Skeletal muscle satellite cell (primary cell): ENCODE measurements around the gene IL10.
"Not testable (repeated sequence)": the region's sequence is repeated elsewhere in the genome, so short reads cannot be mapped to it uniquely, and the experiment has no call there.

ENCODE experiments used
- H3K27me3 ChIP-seq: 2 replicates; pipeline ENCODE4 v1.7.0; 2013; ENCODE audit warnings: low read length; ENCODE audit not compliant: control insufficient read depth, insufficient read depth
- H3K36me3 ChIP-seq: 2 replicates; pipeline ENCODE4 v1.7.0; 2013; ENCODE audit warnings: mild to moderate bottlenecking, control low read depth, low read length; ENCODE audit not compliant: insufficient read depth
- H3K4me1 ChIP-seq: 2 replicates; pipeline ENCODE4 v1.7.0; 2013; ENCODE audit warnings: low read length; ENCODE audit not compliant: control insufficient read depth, insufficient read depth
- H3K4me2 ChIP-seq: 2 replicates; pipeline ENCODE4 v1.7.0; 2013; ENCODE audit warnings: mild to moderate bottlenecking, low read length
- H3K4me3 ChIP-seq: 2 replicates; pipeline ENCODE4 v1.7.0; 2013; ENCODE audit warnings: low read length
- H3K9ac ChIP-seq: 2 replicates; pipeline ENCODE4 v1.7.0; 2013; ENCODE audit warnings: mild to moderate bottlenecking, low read depth, low read length, moderate library complexity
- H3K9me3 ChIP-seq: replicated peaks from 2 replicates; pipeline ENCODE4 v1.7.0; 2013; ENCODE audit warnings: mild to moderate bottlenecking, control low read depth, low read length

IL10 gene

DNA sequence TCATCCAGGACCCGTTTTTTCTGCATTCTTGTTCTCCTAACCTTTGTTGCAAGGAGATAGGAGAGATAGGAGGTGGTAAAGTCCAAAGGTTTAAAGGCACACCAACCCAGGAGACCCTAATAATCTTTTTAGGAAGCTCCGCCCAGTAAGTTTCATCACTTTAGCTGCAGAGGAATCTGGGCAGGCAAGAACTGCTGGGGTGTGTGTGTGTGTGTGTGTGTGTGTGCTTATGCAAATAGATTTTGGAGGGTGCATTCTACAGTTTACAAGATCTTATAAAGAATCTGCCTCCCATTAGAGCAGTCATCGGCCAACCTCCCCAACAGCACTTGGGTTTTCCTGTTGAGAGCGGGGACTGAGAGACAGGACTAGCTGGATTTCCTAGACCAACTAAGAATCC, 3.9 kb upstream of the IL10 start:
- Histone ChIP-seq H3K27me3 (peaks cover 38% of the 10 kb centered on the region), H3K4me3 (no peak overlapping the region), H3K36me3 (no peaks in the 10 kb centered on the region), H3K4me1 (no peaks in the 10 kb centered on the region), H3K9me3 (no peaks in the 10 kb centered on the region), H3K4me2 (no peak overlapping the region), H3K9ac (no peak overlapping the region)

DNA sequence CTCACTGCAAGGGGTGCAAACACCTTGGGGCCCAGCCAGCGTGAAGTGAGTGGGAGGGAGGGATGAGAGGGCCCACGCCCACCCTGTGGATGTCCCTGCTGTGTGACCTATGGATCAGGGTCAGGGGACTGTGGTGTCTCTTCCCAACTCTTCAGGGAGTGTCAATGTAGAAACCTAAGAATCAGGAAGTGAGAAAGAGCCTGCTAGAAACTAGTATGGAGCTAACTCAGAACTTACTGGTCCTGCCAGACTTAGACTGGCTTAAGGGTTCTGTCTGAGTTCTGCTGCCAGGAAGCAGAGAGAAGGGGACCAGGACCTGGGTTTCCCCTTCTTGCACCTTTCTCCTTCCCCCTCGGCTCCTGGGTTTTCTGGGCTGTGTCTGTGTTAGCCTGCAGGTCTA, 1.8 kb upstream of the IL10 start:
- no peaks in the 10 kb centered on the region for H3K36me3 ChIP-seq
- H3K4me1 ChIP-seq, result peaks cover 3% of the 10 kb centered on the region
- H3K4me2 ChIP-seq, result no peak overlapping the region
- no peak overlapping the region for H3K4me3 ChIP-seq
- no peak overlapping the region for H3K9ac ChIP-seq
- peaks cover 49% of the 10 kb centered on the region for H3K27me3 ChIP-seq
- no peaks in the 10 kb centered on the region for H3K9me3 ChIP-seq

GRCh38 chr1:206771338-206771692, 979 bp downstream of the IL10 start:
- Histone ChIP-seq H3K9me3 (no peaks in the 10 kb centered on the region), H3K9ac (no peak overlapping the region)

DNA sequence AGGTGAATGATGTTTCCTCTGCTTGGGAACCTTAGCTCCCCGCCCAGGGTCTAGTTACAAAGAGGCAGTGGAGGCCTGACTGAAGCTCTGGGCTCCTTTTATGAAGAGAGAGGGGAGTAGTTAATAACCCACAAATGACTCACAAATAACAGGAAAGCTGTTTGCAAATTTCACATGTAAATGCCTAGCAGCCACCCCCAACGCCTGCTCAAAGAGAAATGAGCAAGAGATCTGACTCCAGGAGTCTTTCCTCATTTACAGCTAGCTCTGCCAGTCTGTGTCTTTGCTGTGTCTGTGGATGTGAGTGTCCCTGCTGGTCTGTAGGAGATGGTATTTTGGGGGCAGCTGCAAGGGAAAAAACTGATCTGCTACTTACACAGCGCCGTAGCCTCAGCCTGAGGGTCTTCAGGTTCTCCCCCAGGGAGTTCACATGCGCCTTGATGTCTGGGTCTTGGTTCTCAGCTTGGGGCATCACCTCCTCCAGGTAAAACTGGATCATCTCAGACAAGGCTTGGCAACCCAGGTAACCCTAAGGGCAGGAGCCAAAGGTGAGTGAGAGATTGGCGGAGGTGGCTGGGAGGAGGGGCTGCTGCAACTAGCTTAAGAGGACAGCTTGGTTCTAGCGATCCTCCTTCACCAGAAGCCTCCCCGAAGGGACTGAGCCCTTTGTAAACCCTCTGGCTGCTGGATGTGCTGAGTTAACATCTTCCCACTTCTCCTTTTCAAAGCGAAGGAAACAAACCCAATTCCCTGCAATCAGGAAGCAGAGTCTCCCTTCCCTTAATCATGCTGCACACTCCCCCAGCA, 1.6 kb downstream of the IL10 start, which contains the start of gene IL19:
IL19 (plus strand) TSS at position 243 of the 807 bp plus-strand sequence. CDS start 65,890 bp downstream, outside the sequence.
- H3K9ac ChIP-seq, result no peak within 1 kb of the TSS
- no peaks in the 10 kb centered on the region for H3K9me3 ChIP-seq
- H3K4me3 ChIP-seq, result no peak within 1 kb of the TSS
- peaks cover 36% of the 10 kb centered on the region for H3K27me3 ChIP-seq
- no peak within 1 kb of the TSS for H3K4me2 ChIP-seq
- no peaks in the 10 kb centered on the region for H3K36me3 ChIP-seq
- H3K4me1 ChIP-seq, result peaks cover 11% of the 10 kb centered on the region

More at GRCh38 chr1:206771338-206771692, 979 bp downstream of the IL10 start:
- H3K4me1 ChIP-seq, result peaks cover 7% of the 10 kb centered on the region
- H3K4me3 ChIP-seq, result no peak overlapping the region
- H3K4me2 ChIP-seq, result no peak overlapping the region
- no peaks in the 10 kb centered on the region for H3K36me3 ChIP-seq
- peaks cover 40% of the 10 kb centered on the region for H3K27me3 ChIP-seq

DNA sequence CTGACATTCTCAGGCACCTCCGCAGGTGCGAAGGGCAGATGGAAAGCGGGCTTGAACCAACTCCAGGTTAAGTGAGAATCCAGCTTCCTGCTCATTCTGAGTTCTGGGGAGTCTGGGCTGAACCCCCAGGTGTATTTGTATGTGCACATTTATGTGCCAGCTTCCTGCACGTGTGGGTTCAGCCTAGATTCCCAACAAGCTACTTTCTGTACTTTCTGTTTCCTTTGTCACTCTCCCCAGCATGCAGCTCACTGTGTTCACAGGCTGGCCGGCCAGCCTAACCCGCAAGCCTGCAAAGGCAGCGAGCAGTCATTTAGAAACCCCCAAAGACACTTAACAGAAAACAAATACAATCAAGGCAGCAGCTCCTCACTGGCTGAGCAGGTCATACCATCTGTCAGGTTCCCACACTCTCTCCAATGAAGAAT, 3.0 kb downstream of the IL10 start:
- H3K9ac ChIP-seq, result no peak overlapping the region
- H3K4me3 ChIP-seq, result no peak overlapping the region

DNA sequence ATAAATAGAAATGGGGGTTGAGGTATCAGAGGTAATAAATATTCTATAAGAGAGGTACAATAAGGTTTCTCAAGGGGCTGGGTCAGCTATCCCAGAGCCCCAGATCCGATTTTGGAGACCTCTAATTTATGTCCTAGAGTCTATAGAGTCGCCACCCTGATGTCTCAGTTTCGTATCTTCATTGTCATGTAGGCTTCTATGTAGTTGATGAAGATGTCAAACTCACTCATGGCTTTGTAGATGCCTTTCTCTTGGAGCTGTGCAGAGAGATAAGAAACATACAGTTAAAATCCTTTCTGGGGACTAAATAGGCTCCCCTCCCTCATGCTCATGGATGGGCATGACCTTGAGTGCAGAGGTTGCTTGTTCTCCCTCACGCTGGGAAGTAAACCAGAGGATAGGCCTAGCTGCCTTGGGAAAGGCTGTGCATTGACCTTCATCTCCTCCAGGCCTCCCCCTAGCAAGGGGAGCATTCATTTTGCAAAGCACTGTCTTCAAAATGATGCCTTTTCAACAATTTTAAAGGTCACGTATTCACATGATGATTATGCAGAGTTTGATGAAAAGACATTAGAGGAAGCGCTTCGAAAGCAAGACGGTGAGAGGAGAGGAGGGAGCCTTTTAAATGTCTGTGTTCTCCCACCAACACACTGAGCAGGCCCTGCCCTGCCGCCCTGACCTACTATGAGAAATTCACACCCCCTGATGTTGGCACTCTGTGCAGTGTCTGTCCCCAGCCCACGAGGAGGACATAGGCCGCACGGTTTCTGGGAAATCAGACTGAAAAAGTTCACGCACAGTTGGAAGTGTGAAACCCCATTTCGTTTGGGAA, 3.6 kb downstream of the IL10 start:
- peaks cover 11% of the 10 kb centered on the region for H3K4me1 ChIP-seq
- H3K27me3 ChIP-seq, result peaks cover 36% of the 10 kb centered on the region

More for the DNA sequence above, 3.0 kb downstream of the IL10 start:
- Histone ChIP-seq H3K9me3 (no peaks in the 10 kb centered on the region), H3K4me1 (peaks cover 11% of the 10 kb centered on the region), H3K27me3 (peaks cover 35% of the 10 kb centered on the region), H3K36me3 (no peaks in the 10 kb centered on the region), H3K4me2 (no peak overlapping the region)

GRCh38 chr1:206766251-206766856, 5.9 kb downstream of the IL10 start:
- no peaks in the 10 kb centered on the region for H3K36me3 ChIP-seq
- H3K27me3 ChIP-seq, result peaks cover 25% of the 10 kb centered on the region
- no peaks in the 10 kb centered on the region for H3K9me3 ChIP-seq
- H3K4me1 ChIP-seq, result peaks cover 11% of the 10 kb centered on the region
- peak overlapping the region; percentile 34 for H3K4me2 ChIP-seq
- no peak overlapping the region for H3K4me3 ChIP-seq
- no peak overlapping the region for H3K9ac ChIP-seq

More for the DNA sequence above, 3.6 kb downstream of the IL10 start:
- H3K9me3 ChIP-seq, result no peaks in the 10 kb centered on the region
- no peak overlapping the region for H3K4me2 ChIP-seq
- H3K36me3 ChIP-seq, result no peaks in the 10 kb centered on the region
- no peak overlapping the region for H3K4me3 ChIP-seq
- no peak overlapping the region for H3K9ac ChIP-seq

DNA sequence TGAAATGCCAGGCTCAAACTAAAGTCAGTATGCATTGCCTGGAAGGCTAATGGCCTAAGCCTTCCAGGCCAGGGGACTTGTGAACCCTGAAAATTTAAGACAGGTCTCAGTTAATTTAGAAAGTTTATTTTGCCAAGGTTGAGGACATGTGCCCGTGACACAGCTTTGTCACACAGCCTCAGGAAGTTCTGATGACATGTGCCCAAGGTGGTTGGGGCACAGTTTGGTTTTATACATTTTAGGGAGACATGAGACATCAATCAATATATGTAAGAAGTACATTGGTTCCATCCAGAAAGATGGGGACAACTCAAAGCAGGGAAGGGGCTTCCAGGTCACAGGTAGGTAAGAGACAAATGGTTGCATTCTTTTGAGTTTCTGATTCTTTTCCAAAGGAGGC, 6.5 kb downstream of the IL10 start:
- peaks cover 10% of the 10 kb centered on the region for H3K4me1 ChIP-seq
- H3K4me2 ChIP-seq, H3K36me3 ChIP-seq, H3K4me3 ChIP-seq, H3K9ac ChIP-seq, H3K9me3 ChIP-seq: not testable (repeated sequence)
- peaks cover 24% of the 10 kb centered on the region for H3K27me3 ChIP-seq

GRCh38 chr1:206762741-206763364, 9.4 kb downstream of the IL10 start:
- H3K9ac ChIP-seq, H3K4me3 ChIP-seq, H3K9me3 ChIP-seq, H3K36me3 ChIP-seq, H3K4me1 ChIP-seq, H3K4me2 ChIP-seq: not testable (repeated sequence)
- H3K27me3 ChIP-seq, result peaks cover 21% of the 10 kb centered on the region

DNA sequence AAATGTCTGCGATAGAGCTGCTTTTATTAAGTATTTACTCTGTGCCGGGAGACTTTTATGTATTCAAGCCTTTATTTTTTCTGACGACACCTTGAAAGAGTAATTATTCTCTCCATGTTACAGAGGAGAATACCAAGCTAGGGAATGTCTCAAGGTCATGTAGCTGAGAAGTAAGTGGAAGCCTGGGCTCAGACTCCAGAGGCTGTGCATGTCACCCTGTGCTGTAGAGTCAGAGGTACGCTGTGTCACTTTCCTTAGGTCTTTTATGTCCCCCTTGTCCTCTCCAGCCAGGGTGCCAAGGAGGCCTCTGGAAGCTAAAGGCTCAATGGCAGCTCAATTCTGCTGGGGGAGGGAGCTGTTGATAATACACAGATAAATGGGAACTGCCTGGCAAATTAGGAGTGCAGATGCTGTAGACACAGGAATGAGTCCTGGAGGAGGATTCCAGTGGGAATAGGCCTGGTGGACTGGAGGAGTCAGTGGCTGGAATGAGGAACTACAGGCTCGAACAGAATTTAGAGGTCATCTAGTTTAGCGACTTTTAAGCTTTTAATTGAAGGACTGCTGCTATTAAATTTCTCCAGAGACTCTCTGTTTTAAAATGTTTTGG, 11.0 kb downstream of the IL10 start:
- Histone ChIP-seq H3K27me3 (peaks cover 23% of the 10 kb centered on the region), H3K36me3 (no peaks in the 10 kb centered on the region), H3K9ac (no peak overlapping the region), H3K4me2 (no peak overlapping the region), H3K4me1 (peaks cover 4% of the 10 kb centered on the region), H3K4me3 (no peak overlapping the region), H3K9me3 (no peaks in the 10 kb centered on the region)

DNA sequence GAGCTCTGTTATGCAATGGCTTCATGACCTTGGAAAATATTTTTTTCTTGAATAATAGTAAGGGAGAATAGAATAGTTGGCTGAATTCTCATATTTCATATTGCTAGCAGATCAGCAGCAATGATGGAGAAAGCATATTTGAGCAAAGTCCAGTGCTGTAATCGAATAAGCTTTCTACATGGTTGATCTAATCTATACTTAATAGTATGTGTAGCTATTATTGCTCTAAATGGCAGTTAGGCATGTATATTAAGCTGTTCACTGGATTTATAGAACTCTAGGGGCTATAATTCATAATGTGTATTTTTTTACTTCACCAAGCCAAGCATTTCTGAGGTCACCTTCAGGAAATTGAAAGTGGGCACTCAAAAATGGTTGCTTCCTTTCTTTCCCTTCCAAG, 11.7 kb downstream of the IL10 start:
- Histone ChIP-seq H3K9me3 (no peaks in the 10 kb centered on the region), H3K4me3 (no peak overlapping the region), H3K27me3 (peaks cover 26% of the 10 kb centered on the region), H3K36me3 (no peaks in the 10 kb centered on the region), H3K9ac (no peak overlapping the region), H3K4me2 (no peak overlapping the region), H3K4me1 (no peaks in the 10 kb centered on the region)
